Fibroblast of lung (primary cell): ENCODE data around the gene ANKRD52. TPM values are rescaled to one million over a fixed set of nuclear protein-coding genes. Genes with fewer than 3 reads are reported as not detected.

Experiments
- DNase-seq, 2 donors: peaks; one replicate each; pipeline versions ENCODE4 v3.0.0 to v3.0.0-alpha.2; 2010; ENCODE audit warnings: low read depth in 2 of 2
- H2AFZ ChIP-seq: 2 replicates; pipeline ENCODE4 v1.5.1; 2012; ENCODE audit warnings: low read length, control low read depth, inconsistent platforms
- H3K27ac ChIP-seq: 2 replicates; pipeline ENCODE4 v1.5.1; 2011; ENCODE audit warnings: low read length, control low read depth; ENCODE audit not compliant: insufficient read depth
- H3K27me3 ChIP-seq: 2 replicates; pipeline ENCODE4 v1.5.1; 2011; ENCODE audit warnings: mild to moderate bottlenecking, low read length; ENCODE audit not compliant: control insufficient read depth, insufficient read depth
- H3K36me3 ChIP-seq: 2 replicates; pipeline ENCODE4 v1.5.1; 2011; ENCODE audit warnings: low read length; ENCODE audit not compliant: control insufficient read depth, insufficient read depth
- H3K4me1 ChIP-seq: 2 replicates; pipeline ENCODE4 v1.5.1; 2011; ENCODE audit warnings: low read length; ENCODE audit not compliant: control insufficient read depth, insufficient read depth; ENCODE audit errors: extremely low read depth
- H3K4me2 ChIP-seq: 2 replicates; pipeline ENCODE4 v1.5.1; 2011; ENCODE audit warnings: low read length, control low read depth; ENCODE audit not compliant: insufficient read depth; ENCODE audit errors: extremely low read depth
- H3K4me3 ChIP-seq, 4 experiments: fragments of 200-600 bp in 1 of 4; sonication (generic) in 1 of 4; replicated peaks in 1 of 4; 2 replicates each; pipeline ENCODE4 v1.5.1; 2011 to 2016; ENCODE audit warnings: low read length in 4 of 4, low read depth in 3 of 4, mild to moderate bottlenecking in 3 of 4, control low read depth in 2 of 4, inconsistent platforms in 1 of 4, mixed read lengths in 1 of 4; ENCODE audit not compliant: insufficient read depth in 1 of 4; ENCODE audit errors: control extremely low read depth in 1 of 4
- H3K79me2 ChIP-seq: 2 replicates; pipeline ENCODE4 v1.5.1; 2012; ENCODE audit warnings: mild to moderate bottlenecking, low read length, inconsistent platforms; ENCODE audit not compliant: control insufficient read depth, insufficient read depth
- H3K9ac ChIP-seq: 2 replicates; pipeline ENCODE4 v1.5.1; 2011; ENCODE audit warnings: mild to moderate bottlenecking, low read length, control low read depth; ENCODE audit not compliant: insufficient read depth
- H3K9me3 ChIP-seq: 2 replicates; pipeline ENCODE4 v1.5.1; 2012; ENCODE audit warnings: low read depth, low read length; ENCODE audit not compliant: control insufficient read depth, insufficient read depth
- H4K20me1 ChIP-seq: 2 replicates; pipeline ENCODE4 v1.5.1; 2011; ENCODE audit warnings: low read length; ENCODE audit not compliant: control insufficient read depth, insufficient read depth; ENCODE audit errors: extremely low read depth
- EZH2 ChIP-seq: IDR thresholded peaks from 2 replicates; pipeline ENCODE4 v1.5.1; 2012; ENCODE audit warnings: low read length, control low read depth, mild to moderate bottlenecking; ENCODE audit errors: missing control alignments
- polyA plus RNA-seq, 2 donors: library from polyadenylated mRNA; depleted of rRNA in 1 of 2; stranded (reverse) in 1 of 2; unstranded in 1 of 2; fragments of >200 nt; gene quantifications; 2 replicates each; pipeline ENCODE4 v1.2.1, GENCODE V29; 2011 to 2012; ENCODE audit warnings: missing spikeins in 1 of 2
- total RNA-seq: library from RNA; depleted of rRNA; stranded (reverse); fragments of >200 nt; gene quantifications from 2 replicates; pipeline ENCODE4 v1.2.1, GENCODE V29; 2014
- TF ChIP-seq, protein P1 (sequence below), 2 donors: IDR thresholded peaks in 1 of 2; conservative IDR thresholded peaks in 1 of 2; 1 replicate in 1 of 2; 2 replicates in 1 of 2; pipeline ENCODE4 v1.5.1; 2011 to 2012; ENCODE audit warnings: low read length in 2 of 2, control low read depth in 1 of 2, inconsistent platforms in 1 of 2, low read depth in 1 of 2, mild to moderate bottlenecking in 1 of 2

The ANKRD52 gene
- total and polyA plus RNA-seq, 2 donors (not counting 1 experiment from before 2014, with no cell fraction given) = 12.2 to 14.9 TPM

DNA sequence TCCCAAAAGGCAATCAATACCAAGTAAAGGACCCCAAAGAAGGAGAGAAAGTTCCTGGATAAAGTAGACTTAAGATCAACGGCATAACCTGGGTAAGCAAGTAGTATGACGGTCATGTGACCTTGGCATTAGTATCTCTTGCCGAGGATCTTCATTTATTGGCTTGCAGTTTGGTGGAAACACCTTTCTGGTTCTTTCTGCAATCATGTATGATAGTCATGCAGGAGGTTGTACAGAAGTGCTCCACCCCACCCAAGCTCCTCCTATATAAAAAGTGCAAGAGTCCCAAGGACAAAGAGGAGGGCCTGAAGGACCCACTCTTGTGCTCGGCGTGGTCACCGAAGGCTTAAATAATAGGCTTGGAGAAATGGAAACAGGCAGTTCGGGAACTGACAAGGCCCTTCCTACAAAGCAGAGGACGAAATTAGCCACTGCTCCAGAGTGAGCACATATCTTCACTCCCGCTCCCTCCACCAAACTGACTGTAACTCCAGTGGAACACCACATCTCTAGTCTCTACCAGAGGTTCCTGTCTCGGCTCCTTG, 41.2 kb upstream of the ANKRD52 start:
- DNase-seq = peak in 1 of 2 donors; percentile 23
- peaks cover 51% of the 10 kb centered on the region for H3K79me2 ChIP-seq
- H3K4me3 ChIP-seq = peak overlapping the region; percentile 66 to 98 (median 86)
- no peak for TF ChIP-seq EZH2
- TF ChIP-seq, protein P1, sequence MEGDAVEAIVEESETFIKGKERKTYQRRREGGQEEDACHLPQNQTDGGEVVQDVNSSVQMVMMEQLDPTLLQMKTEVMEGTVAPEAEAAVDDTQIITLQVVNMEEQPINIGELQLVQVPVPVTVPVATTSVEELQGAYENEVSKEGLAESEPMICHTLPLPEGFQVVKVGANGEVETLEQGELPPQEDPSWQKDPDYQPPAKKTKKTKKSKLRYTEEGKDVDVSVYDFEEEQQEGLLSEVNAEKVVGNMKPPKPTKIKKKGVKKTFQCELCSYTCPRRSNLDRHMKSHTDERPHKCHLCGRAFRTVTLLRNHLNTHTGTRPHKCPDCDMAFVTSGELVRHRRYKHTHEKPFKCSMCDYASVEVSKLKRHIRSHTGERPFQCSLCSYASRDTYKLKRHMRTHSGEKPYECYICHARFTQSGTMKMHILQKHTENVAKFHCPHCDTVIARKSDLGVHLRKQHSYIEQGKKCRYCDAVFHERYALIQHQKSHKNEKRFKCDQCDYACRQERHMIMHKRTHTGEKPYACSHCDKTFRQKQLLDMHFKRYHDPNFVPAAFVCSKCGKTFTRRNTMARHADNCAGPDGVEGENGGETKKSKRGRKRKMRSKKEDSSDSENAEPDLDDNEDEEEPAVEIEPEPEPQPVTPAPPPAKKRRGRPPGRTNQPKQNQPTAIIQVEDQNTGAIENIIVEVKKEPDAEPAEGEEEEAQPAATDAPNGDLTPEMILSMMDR (conservative IDR thresholded peaks at IDR 0.05 in 1 of 2, IDR thresholded peaks at IDR 0.05 in 1 of 2; ENCODE audit: low read depth in 1 of 2, low read length in 2 of 2) = no peak
- H3K27ac ChIP-seq = peak overlapping the region; percentile 62
- H3K9me3 ChIP-seq = no peaks in the 10 kb centered on the region
- no peaks in the 10 kb centered on the region for H3K27me3 ChIP-seq
- peak overlapping the region; percentile 76 for H3K9ac ChIP-seq
- peaks cover 9% of the 10 kb centered on the region for H3K4me1 ChIP-seq
- H4K20me1 ChIP-seq = no peaks in the 10 kb centered on the region
- H3K36me3 ChIP-seq = no peaks in the 10 kb centered on the region
- H3K4me2 ChIP-seq = peak overlapping the region; percentile 77
- peak overlapping the region; percentile 54 for H2AFZ ChIP-seq

DNA sequence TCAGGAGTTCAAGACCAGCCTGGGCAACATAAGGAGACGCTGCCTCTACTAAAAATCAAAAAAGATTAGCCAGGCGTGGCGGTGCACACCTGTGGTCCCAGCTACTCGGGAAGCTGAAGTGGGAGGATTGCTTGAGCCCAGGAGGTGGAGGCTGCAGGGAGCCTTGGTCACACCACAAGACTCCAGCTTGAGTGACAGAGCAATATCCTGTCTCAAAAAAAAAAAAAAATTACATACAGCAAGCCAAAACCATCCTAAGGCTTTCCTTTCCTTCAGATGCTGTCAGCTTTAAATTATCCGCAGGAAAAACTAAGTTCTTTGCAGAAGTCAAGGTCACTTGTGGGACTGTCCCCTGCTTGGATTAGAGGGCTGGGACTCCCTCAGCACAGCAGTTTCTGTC, 40.6 kb upstream of the ANKRD52 start:
- TF ChIP-seq, protein P1 (conservative IDR thresholded peaks at IDR 0.05 in 1 of 2, IDR thresholded peaks at IDR 0.05 in 1 of 2; ENCODE audit: low read depth in 1 of 2, low read length in 2 of 2) = no peak
- TF ChIP-seq EZH2 = no peak
- DNase-seq = no peak
- Histone ChIP-seq H3K27me3 (no peaks in the 10 kb centered on the region), H2AFZ (no peak overlapping the region), H3K9ac (no peak overlapping the region), H4K20me1 (no peaks in the 10 kb centered on the region), H3K4me2 (peak overlapping the region; percentile 77), H3K79me2 (peaks cover 56% of the 10 kb centered on the region), H3K9me3 (no peaks in the 10 kb centered on the region), H3K36me3 (no peaks in the 10 kb centered on the region), H3K4me3 (peak overlapping the region; percentile 66 to 98 (median 86)), H3K27ac (no peak overlapping the region), H3K4me1 (peaks cover 9% of the 10 kb centered on the region)

DNA sequence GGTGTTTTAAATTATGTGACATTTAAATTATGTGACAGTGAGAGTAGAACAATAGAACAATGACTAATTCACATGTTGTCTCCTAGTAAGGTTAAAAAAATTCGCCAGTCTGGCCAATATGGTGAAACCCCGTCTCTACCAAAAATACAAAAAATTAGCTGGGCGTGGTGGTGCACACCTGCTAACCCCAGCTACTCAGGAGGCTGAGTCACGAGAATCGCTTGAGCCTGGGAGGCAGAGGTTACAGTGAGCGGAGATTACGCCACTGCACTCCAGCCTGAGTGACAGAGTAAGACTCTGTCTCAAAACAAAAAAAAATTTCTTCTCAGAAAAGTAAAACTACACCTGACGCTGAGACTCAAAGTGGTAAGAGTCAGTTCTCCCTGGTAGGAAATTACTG, 39.2 kb upstream of the ANKRD52 start:
- Histone ChIP-seq H3K9me3 (no peaks in the 10 kb centered on the region), H3K9ac (no peak overlapping the region), H3K27me3 (no peaks in the 10 kb centered on the region), H3K4me3 (no peak overlapping the region), H3K4me2 (no peak overlapping the region), H3K79me2 (peaks cover 65% of the 10 kb centered on the region), H4K20me1 (no peaks in the 10 kb centered on the region), H3K4me1 (peaks cover 9% of the 10 kb centered on the region), H3K36me3 (peaks cover 2% of the 10 kb centered on the region), H2AFZ (no peak overlapping the region), H3K27ac (no peak overlapping the region)
- TF ChIP-seq, protein P1 (conservative IDR thresholded peaks at IDR 0.05 in 1 of 2, IDR thresholded peaks at IDR 0.05 in 1 of 2; ENCODE audit: low read depth in 1 of 2, low read length in 2 of 2) = no peak
- no peak for TF ChIP-seq EZH2
- DNase-seq = no peak
